ENCODE results near the gene CDC6. TPM values are rescaled to one million over a fixed set of nuclear protein-coding genes. Genes with fewer than 3 reads are reported as not detected.

CDC6 gene
- total RNA-seq, 1 donor: 4.0 TPM

GRCh38 chr17:40310882-40311391, 23.3 kb downstream of the CDC6 start:
- no peak for DNase-seq (ENCODE audit: low read depth in 2 of 3, low spot score in 2 of 3)

DNA sequence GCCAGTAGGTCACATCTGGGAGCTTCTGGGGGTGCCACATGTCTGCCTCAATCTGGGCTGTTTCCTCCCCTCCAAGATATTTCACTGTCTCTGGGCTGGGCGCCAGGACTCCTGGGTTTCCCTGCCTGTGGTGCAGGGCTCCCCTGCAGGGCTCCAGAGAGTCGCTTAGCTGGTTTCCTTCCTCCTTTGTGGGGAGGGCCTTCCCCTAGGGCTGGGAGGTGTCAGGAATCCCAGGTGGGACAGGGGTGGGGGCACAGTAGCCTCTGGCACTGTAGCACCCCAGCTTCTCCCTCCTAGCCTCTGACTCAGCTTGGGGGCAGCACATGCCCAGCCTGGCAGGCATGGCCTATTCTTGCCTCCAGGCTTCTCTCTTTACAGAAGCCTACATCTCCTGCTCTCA, 23.9 kb downstream of the CDC6 start:
- DNase-seq (ENCODE audit: low read depth in 2 of 3, low spot score in 2 of 3): peak in 2 of 3 donors; percentile 53 to 74

GRCh38 chr17:40312131-40312731, 24.6 kb downstream of the CDC6 start:
- no peak for DNase-seq (ENCODE audit: low read depth in 2 of 3, low spot score in 2 of 3)

GRCh38 chr17:40312893-40313667, 25.4 kb downstream of the CDC6 start:
- no peak for DNase-seq (ENCODE audit: low read depth in 2 of 3, low spot score in 2 of 3)

DNA sequence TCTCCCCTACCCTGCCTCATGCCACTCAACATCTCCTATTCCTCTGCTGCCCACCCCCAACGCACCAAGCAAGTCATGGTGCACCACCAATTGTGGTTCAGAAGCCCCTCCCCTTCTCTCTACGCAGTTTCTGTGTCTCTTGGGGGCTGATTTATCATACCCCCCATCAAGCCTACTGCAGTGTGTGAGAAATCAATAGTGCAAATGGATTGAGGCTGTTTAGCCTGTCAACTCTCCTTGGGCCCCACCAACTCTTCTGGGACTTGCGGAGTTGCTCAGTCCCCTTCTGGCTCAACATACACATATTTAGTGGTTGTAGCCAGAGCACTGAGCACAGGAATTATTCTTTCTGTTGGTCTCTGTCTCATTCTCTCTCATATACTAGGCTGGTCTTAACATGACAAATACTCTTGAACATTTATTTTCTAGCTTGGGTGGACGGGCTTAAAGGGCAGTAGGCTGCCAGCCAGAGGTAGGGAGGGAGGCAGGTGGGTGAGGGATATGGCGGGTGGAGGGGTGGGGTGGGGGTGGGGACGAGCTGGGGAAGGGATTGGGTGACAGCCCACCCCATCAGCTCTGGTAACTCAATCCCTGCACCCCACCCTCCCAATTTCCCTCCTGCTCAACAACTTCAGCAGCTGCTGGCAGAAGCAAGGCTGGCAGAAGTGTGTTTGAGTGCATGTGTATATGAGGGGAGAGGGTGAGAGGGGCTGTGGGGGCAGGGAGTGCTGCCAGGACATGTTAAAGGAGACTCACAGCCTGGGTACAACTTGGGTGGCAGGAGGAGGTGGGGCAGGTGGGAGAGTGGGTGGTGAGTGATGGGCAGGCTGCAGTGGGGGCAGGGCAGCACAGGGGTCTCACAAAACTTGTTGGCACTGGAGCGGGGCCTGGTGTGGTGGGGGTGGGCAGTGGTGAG, 26.2 kb downstream of the CDC6 start:
- no peak for DNase-seq (ENCODE audit: low read depth in 2 of 3, low spot score in 2 of 3)

DNA sequence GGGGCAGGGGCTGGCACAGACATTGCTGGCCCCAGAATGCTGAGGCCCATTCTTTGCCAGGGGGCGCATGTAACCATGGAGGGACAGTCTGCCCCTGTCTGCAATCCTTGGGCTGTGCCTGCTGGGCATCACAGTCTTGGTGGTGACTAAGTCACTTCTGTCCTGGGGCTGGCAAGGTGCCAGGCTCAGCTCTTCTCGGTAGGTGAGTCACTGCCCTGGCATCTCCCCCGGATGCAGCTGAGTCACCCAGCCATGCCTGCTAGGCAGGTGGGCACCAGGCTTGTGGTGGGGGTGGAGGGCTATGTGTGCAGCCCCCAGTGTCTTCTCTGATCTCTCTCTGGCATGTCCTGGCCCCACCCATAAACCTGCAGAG, 26.9 kb downstream of the CDC6 start:
- DNase-seq (ENCODE audit: low read depth in 2 of 3, low spot score in 2 of 3): peak in 2 of 3 donors; percentile 98

GRCh38 chr17:40315206-40315605, 27.5 kb downstream of the CDC6 start:
- DNase-seq (ENCODE audit: low read depth in 2 of 3, low spot score in 2 of 3): no peak

DNA sequence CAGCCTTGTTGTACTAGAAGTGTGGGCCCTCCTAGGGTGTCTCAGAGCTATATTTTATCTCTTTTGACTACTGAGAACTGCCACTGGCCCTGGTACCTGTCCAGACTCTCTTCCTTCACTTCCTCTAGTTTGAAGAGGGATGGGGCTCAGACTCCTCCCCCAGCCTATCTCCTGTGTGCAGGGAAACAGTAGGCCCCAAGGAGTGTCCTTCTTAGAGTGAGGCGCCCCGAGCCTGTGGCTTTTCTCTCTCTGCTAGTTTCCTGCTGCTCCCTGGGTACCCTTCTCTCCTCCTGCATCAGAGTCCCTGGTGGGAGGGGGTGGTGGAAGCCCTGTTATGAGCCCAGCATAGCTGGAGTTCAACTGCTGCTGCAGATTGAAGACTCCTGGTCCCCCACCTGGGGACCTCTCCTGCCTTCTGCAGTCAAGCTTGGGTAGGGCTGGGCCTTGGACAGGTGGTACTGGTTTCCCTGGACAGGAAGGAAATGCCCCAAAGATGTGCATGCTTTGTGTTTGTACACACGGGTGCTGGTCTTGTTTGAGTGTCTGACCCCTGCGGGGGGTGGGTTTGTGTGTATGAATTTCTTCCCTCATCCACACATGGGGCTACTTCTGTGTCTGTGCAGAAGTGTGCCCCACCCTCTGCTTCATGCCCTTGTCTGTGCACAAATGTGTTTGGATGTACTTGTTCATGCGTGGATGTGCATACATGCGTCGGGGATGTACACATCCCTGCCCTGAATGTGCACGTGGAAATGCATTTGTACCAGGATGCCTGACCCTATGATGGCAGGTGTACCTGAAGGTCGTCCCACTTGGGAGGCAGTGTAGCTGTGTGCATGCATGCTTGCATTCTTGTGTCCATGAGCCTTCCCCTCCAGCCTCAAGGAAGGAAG, 28.2 kb downstream of the CDC6 start:
- DNase-seq (ENCODE audit: low read depth in 2 of 3, low spot score in 2 of 3): peak in 1 of 3 donors; percentile 41

GRCh38 chr17:40316571-40317344, 29.1 kb downstream of the CDC6 start:
- no peak for DNase-seq (ENCODE audit: low read depth in 2 of 3, low spot score in 2 of 3)

DNA sequence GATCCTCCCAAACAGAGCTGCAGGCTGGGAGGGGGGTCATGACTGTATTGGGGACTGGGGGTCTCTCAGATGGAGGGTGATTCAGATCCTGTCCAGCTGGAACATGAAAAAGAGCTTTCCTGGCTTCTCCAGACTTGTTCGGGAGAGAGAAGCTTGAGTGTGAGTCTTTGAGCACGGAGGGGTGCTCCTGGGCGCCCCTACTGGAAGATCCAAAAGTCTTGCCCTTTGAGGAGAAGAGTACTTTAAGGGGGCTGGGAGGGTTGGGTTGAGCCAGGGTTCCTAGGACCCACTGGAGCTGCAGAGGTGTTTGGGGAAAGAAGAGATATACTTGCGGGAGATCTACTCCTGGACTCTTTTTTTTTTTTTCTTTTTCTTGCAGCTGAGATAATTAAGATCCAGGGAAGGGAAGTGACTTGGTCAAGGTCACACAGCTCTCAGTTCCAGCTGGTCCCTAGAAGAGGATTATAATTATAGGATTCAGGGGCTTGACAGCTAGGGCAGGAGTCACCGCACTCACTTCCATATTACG, 29.7 kb downstream of the CDC6 start:
- no peak for DNase-seq (ENCODE audit: low read depth in 2 of 3, low spot score in 2 of 3)

GRCh38 chr17:40317880-40318829, 30.5 kb downstream of the CDC6 start:
- peak; percentile 77 to 95 (median 93) for DNase-seq (ENCODE audit: low read depth in 2 of 3, low spot score in 2 of 3)

- no peak for DNase-seq (ENCODE audit: low read depth in 2 of 3, low spot score in 2 of 3)
These were observed 31.2 kb downstream of the CDC6 start for GRCh38 chr17:40318830-40319391.

- peak in 2 of 3 donors; percentile 80 to 81 for DNase-seq (ENCODE audit: low read depth in 2 of 3, low spot score in 2 of 3)
These were observed 32.2 kb downstream of the CDC6 start for GRCh38 chr17:40319651-40320540.

GRCh38 chr17:40320756-40321523, 33.3 kb downstream of the CDC6 start:
- DNase-seq (ENCODE audit: low read depth in 2 of 3, low spot score in 2 of 3): no peak

DNA sequence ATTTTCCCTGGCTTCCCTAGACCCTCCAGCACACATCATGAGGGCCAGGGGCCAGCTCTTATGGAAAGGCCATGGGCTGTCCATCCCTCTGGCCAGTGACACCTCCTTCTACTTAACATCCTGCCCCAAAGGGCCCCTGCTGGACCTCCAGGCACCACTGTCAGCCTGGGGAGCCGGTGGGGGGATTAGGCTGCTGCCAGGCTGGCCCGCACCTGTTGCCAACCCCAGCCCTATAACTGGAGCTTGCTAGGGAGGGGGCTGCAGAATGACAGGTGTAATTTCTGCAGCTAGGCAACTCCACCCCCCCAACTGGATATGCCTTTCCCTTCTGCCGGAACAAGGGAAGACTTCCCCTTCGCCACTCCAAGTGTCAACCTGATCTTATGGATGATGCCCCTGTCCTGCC, 33.8 kb downstream of the CDC6 start:
- no peak for DNase-seq (ENCODE audit: low read depth in 2 of 3, low spot score in 2 of 3)

DNA sequence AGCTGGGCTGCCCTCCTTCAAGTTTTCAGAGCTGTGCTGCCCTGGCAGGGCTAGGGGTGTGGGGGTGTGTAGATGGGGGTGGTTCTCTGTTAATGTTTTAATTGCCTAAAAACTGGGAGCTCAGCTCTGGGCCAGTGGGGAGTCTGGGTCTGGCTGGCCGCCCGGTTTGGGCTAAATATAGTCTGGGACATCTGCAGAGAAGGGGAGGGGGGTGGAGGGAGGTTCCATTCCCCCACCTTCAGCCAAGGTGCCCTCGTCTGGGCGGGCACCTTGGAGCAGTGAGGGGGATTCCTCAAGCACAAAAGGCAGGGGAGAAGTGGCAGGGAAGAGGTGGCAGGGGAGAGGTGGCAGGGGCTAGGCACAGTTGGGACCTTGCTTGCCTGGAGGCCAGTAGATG, 34.3 kb downstream of the CDC6 start:
- DNase-seq (ENCODE audit: low read depth in 2 of 3, low spot score in 2 of 3): no peak

All from hematopoietic multipotent progenitor cell (in vitro differentiated cells).